B cell (primary cell): ENCODE measurements around the gene AKT2. TPM values are rescaled to one million over a fixed set of nuclear protein-coding genes. Genes with fewer than 3 reads are reported as not detected.
"Not testable (repeated sequence)": the region's sequence is repeated elsewhere in the genome, so short reads cannot be mapped to it uniquely, and the experiment has no call there.

Experiments used
- ATAC-seq: fragments of 200-7000 bp; cut with Tn5 transposase; one replicate; pipeline ENCODE4 v1.10.0; 2021; ENCODE audit warnings: low read depth, mild to moderate bottlenecking, moderate number of reproducible peaks, moderate library complexity
- CTCF ChIA-PET: fragments of 350-600 bp; sonication (Branson Sonifier 250); formaldehyde crosslinking; loops from one replicate; lab custom pipeline; 2021; ENCODE audit warnings: antibody characterized with exemption, inconsistent platforms; lab: Charles Lee
- POLR2A ChIA-PET: fragments of 350-600 bp; sonication (Branson Sonifier 250); formaldehyde crosslinking; loops from one replicate; lab custom pipeline; 2021; ENCODE audit warnings: antibody characterized with exemption; lab: Charles Lee
- DNase-seq: peaks from one replicate; pipeline ENCODE4 v3.0.0; 2013
- H2AFZ ChIP-seq: 2 replicates; pipeline ENCODE4 v1.6.1; 2012; ENCODE audit warnings: mild to moderate bottlenecking, low read depth, low read length; ENCODE audit not compliant: insufficient read depth, poor library complexity, severe bottlenecking
- H3K27ac ChIP-seq, 2 donors: 1 replicate in 1 of 2; 2 replicates in 1 of 2; pipeline ENCODE4 v1.5.1; 2012 to 2013; ENCODE audit warnings: low read length in 2 of 2, mild to moderate bottlenecking in 2 of 2, moderate library complexity in 1 of 2
- H3K27me3 ChIP-seq, 4 experiments: fragments of 200-600 bp in 1 of 4; sonication (generic) in 1 of 4; replicated peaks in 1 of 4; 1 replicate in 2 of 4; 2 replicates in 2 of 4; pipeline versions ENCODE4 v1.6.1 to v1.7.0; 2013 to 2016; ENCODE audit warnings: low read length in 3 of 4, mild to moderate bottlenecking in 2 of 4, mixed read lengths in 1 of 4, moderate library complexity in 1 of 4; ENCODE audit not compliant: insufficient read depth in 4 of 4, control insufficient read depth in 3 of 4; ENCODE audit errors: control extremely low read depth in 1 of 4
- H3K36me3 ChIP-seq, 2 experiments: replicated peaks in 1 of 2; 1 replicate in 1 of 2; 2 replicates in 1 of 2; pipeline versions ENCODE4 v1.6.1 to v1.7.1; 2013; ENCODE audit warnings: low read length in 1 of 2; ENCODE audit not compliant: insufficient read depth in 2 of 2, control insufficient read depth in 1 of 2; ENCODE audit errors: control extremely low read depth in 1 of 2, extremely low read depth in 1 of 2
- H3K4me1 ChIP-seq, 2 donors: fragments of 200-600 bp in 1 of 2; sonication (generic) in 1 of 2; 1 replicate in 1 of 2; 2 replicates in 1 of 2; pipeline versions ENCODE4 v1.5.1 to v1.6.1; 2013 to 2017; ENCODE audit warnings: low read length in 2 of 2; ENCODE audit not compliant: control insufficient read depth in 2 of 2, insufficient read depth in 2 of 2
- H3K4me2 ChIP-seq: replicated peaks from 2 replicates; pipeline ENCODE3; 2012; ENCODE audit warnings: mild to moderate bottlenecking, low read depth, low read length; ENCODE audit not compliant: poor library complexity, severe bottlenecking
- H3K4me3 ChIP-seq, 5 experiments: fragments of 200-600 bp in 1 of 5; sonication (generic) in 1 of 5; 1 replicate in 3 of 5; 2 replicates in 2 of 5; pipeline versions ENCODE4 v1.5.1 to v1.7.0; 2011 to 2016; ENCODE audit warnings: low read length in 4 of 5, mild to moderate bottlenecking in 4 of 5, low read depth in 2 of 5, control low read depth in 1 of 5, moderate library complexity in 1 of 5; ENCODE audit not compliant: insufficient read depth in 1 of 5; ENCODE audit errors: control extremely low read depth in 1 of 5, extremely low read depth in 1 of 5
- H3K79me2 ChIP-seq: fragments of 200-600 bp; sonication (generic); one replicate; pipeline ENCODE4 v1.6.0; 2016; ENCODE audit warnings: low read length; ENCODE audit not compliant: control insufficient read depth, insufficient read depth
- H3K9ac ChIP-seq: fragments of 200-600 bp; sonication (generic); 2 replicates; pipeline ENCODE4 v1.6.1; 2017; ENCODE audit warnings: mild to moderate bottlenecking, low read length, moderate library complexity
- H3K9me3 ChIP-seq, 3 donors: one replicate each; pipeline versions ENCODE4 v1.6.1 to v1.7.1; 2013; ENCODE audit warnings: low read length in 2 of 3; ENCODE audit not compliant: control insufficient read depth in 2 of 3, insufficient read depth in 1 of 3; ENCODE audit errors: control extremely low read depth in 1 of 3
- H4K20me1 ChIP-seq: 2 replicates; pipeline ENCODE4 v1.6.0; 2012; ENCODE audit warnings: mild to moderate bottlenecking, low read length; ENCODE audit not compliant: insufficient read depth, control insufficient read depth, poor library complexity, severe bottlenecking
- H3K27ac Mint-ChIP-seq: one replicate; pipeline ENCODE4 v1.8.0; 2021; ENCODE audit warnings: mixed read lengths
- H3K27me3 Mint-ChIP-seq: one replicate; pipeline ENCODE4 v1.8.0; 2021; ENCODE audit warnings: mixed read lengths
- H3K4me1 Mint-ChIP-seq: one replicate; pipeline ENCODE4 v1.8.0; 2021; ENCODE audit warnings: mixed read lengths
- H3K4me3 Mint-ChIP-seq: one replicate; pipeline ENCODE4 v1.8.0; 2021; ENCODE audit warnings: mixed read lengths
- H3K9me3 Mint-ChIP-seq: one replicate; pipeline ENCODE4 v1.8.0; 2022; ENCODE audit warnings: mixed read lengths; ENCODE audit not compliant: insufficient read depth
- CTCF ChIP-seq: fragments of 200-600 bp; IDR thresholded peaks from one replicate; pipeline ENCODE4 v1.8.0; 2022; ENCODE audit warnings: antibody characterized with exemption, mild to moderate bottlenecking
- EZH2 ChIP-seq: IDR thresholded peaks from 2 replicates; pipeline ENCODE4 v1.6.1; 2012; ENCODE audit warnings: borderline replicate concordance, low read depth, mild to moderate bottlenecking, moderate library complexity, low read length; ENCODE audit not compliant: insufficient read depth, poor library complexity, severe bottlenecking
- WGBS: methylation state at CpG from one replicate; pipeline ENCODE4 v1.1.5; 2013; ENCODE audit warnings: missing lambda C conversion rate; ENCODE audit not compliant: insufficient coverage; 5-methylcytosine and 5-hydroxymethylcytosine counted together
- intact Hi-C: fragments of 100-400 bp; cut with micrococcal nuclease; formaldehyde crosslinking; loops from one replicate; pipeline ENCODE4 v1.10.0; 2022
- polyA minus RNA-seq: library from RNA; depleted of rRNA, polyadenylated mRNA; stranded (reverse); fragments of >200 nt; gene quantifications from 2 replicates; pipeline ENCODE4 v1.2.3, GENCODE V29; 2012
- polyA plus RNA-seq: library from polyadenylated mRNA; depleted of rRNA; stranded (reverse); fragments of >200 nt; gene quantifications from 2 replicates; pipeline ENCODE4 v1.2.3, GENCODE V29; 2012
- total RNA-seq, 2 donors: library from RNA; stranded (reverse); fragments of 120-200 nt in 1 of 2; gene quantifications; 1 replicate in 1 of 2; 2 replicates in 1 of 2; pipeline versions ENCODE4 v1.2.3 to v1.2.4, GENCODE V29; 2013 to 2022

The AKT2 gene
- total RNA-seq: 243 and 248 TPM in 2 replicates
- total RNA-seq (2013): 94.2 TPM
- polyA plus RNA-seq: 195 and 221 TPM in 2 replicates
- polyA minus RNA-seq: 131 and 193 TPM in 2 replicates

- H3K27ac ChIP-seq: peak within 1 kb of the TSS; percentile 99 to 100
- Mint-ChIP-seq H3K4me3 (peak within 1 kb of the TSS; percentile 87), H3K27ac (peak within 1 kb of the TSS; percentile 98), H3K4me1 (peaks cover 62% of the 10 kb centered on the region), H3K27me3 (no peaks in the 10 kb centered on the region), H3K9me3 (no peaks in the 10 kb centered on the region)
- H3K79me2 ChIP-seq: peaks cover 53% of the 10 kb centered on the region
- H3K27me3 ChIP-seq: no peaks in the 10 kb centered on the region
- ChIA-PET CTCF (interaction anchor here (0.6 to 4.6 kb wide), 3 partner anchors 20 to 518 kb away, joined by 3 to 32 read pairs (median 3); no protein-coding TSS in a partner anchor), POLR2A (interaction anchor here (0.6 to 1.9 kb wide), 7 partner anchors 11 to 1957 kb away, joined by 3 to 11 read pairs (median 4); partner anchors contain the start of genes C19orf47, PLD3 and SERTAD1)
- intact Hi-C loops: loop anchor here (1.0 to 10.0 kb wide), 9 partner anchors 64 to 980 kb away; partner anchors contain the start of genes BLVRB, C19orf47, EGLN2 and HNRNPUL1
- H2AFZ ChIP-seq: peak within 1 kb of the TSS; percentile 50
- peak within 1 kb of the TSS; percentile 100 for H3K9ac ChIP-seq
- no peaks in the 10 kb centered on the region for H3K9me3 ChIP-seq
- H3K4me3 ChIP-seq: peak within 1 kb of the TSS; percentile 66 to 89 (median 80)
- DNase-seq (peak; percentile 92), ATAC-seq (peak; percentile 35)
- H3K4me1 ChIP-seq: peaks cover 49 to 63% of the 10 kb centered on the region in 2 donors
- TF ChIP-seq EZH2: no peak
- no peak for TF ChIP-seq CTCF
- no peaks in the 10 kb centered on the region for H3K36me3 ChIP-seq
- peak within 1 kb of the TSS; percentile 93 for H3K4me2 ChIP-seq
- peaks cover 17% of the 10 kb centered on the region for H4K20me1 ChIP-seq
- WGBS: under 1% methylated on average over 65 of the region's 84 CpGs
Observed at GRCh38 chr19:40284501-40285352, at the start of gene AKT2. TSS of gene AKT2 (minus strand) at chr19:40285345. CDS start at chr19:40265267, 20,078 bp downstream.

GRCh38 chr19:40333083-40333482 is 47.9 kb upstream of the AKT2 start:
- Histone ChIP-seq H3K36me3 (peaks cover 11 to 45% of the 10 kb centered on the region in 2 experiments), H3K79me2 (peaks cover 12% of the 10 kb centered on the region)
- H2AFZ ChIP-seq, H3K27me3 ChIP-seq, H3K4me3 Mint-ChIP-seq, H3K27ac ChIP-seq, POLR2A ChIA-PET, intact Hi-C loops, H3K27me3 Mint-ChIP-seq, H3K4me1 Mint-ChIP-seq, DNase-seq, H3K27ac Mint-ChIP-seq, ATAC-seq, H3K9ac ChIP-seq, H3K4me2 ChIP-seq, H3K9me3 Mint-ChIP-seq, H3K4me3 ChIP-seq, H3K4me1 ChIP-seq, H3K9me3 ChIP-seq, H4K20me1 ChIP-seq: not testable (repeated sequence)
- no CpG with 5 or more reads among the region's 6 CpGs for WGBS
- CTCF ChIA-PET: interaction anchor here (0.6 kb wide), 1 partner anchor 218 kb away, joined by 3 read pairs; no protein-coding TSS in a partner anchor
